DND-41 (cell line): ENCODE measurements around the gene HDAC7.

Source experiments
- ATAC-seq: fragments of 200-7000 bp; cut with Tn5 transposase; 3 replicates; pipeline ENCODE4 v1.9.1; 2021; ENCODE audit warnings: low read depth; ENCODE audit not compliant: insufficient read depth
- DNase-seq: peaks from one replicate; pipeline ENCODE4 v3.0.0-alpha.2; 2020
- H2AFZ ChIP-seq: 2 replicates; pipeline ENCODE4 v1.6.0; 2012; ENCODE audit warnings: low read depth, low read length
- H3K27ac ChIP-seq: 2 replicates; pipeline ENCODE4 v1.5.1; 2012; ENCODE audit warnings: low read length, inconsistent platforms
- H3K27me3 ChIP-seq: fragments of 200-600 bp; sonication (generic); 2 replicates; pipeline ENCODE4 v1.6.0; 2012; ENCODE audit warnings: low read length, mild to moderate bottlenecking, inconsistent platforms; ENCODE audit not compliant: insufficient read depth, poor library complexity
- H3K36me3 ChIP-seq: 2 replicates; pipeline ENCODE4 v1.5.1; 2012; ENCODE audit warnings: low read length, inconsistent platforms; ENCODE audit not compliant: insufficient read depth
- H3K4me1 ChIP-seq: 2 replicates; pipeline ENCODE4 v1.5.1; 2012; ENCODE audit warnings: mild to moderate bottlenecking, low read length; ENCODE audit not compliant: insufficient read depth
- H3K4me2 ChIP-seq: 2 replicates; pipeline ENCODE4 v1.6.0; 2012; ENCODE audit warnings: mild to moderate bottlenecking, moderate library complexity, low read length, inconsistent platforms; ENCODE audit not compliant: insufficient read depth
- H3K4me3 ChIP-seq, 2 experiments: fragments of 200-600 bp in 1 of 2; shearing (Covaris generic) in 1 of 2; 2 replicates each; pipeline ENCODE4 v1.5.1; 2012 to 2016; ENCODE audit warnings: inconsistent platforms in 2 of 2, low read length in 2 of 2, mild to moderate bottlenecking in 2 of 2, low read depth in 1 of 2, moderate library complexity in 1 of 2
- H3K79me2 ChIP-seq: 2 replicates; pipeline ENCODE4 v1.6.0; 2012; ENCODE audit warnings: low read length, inconsistent platforms; ENCODE audit not compliant: insufficient read depth
- H3K9ac ChIP-seq: 2 replicates; pipeline ENCODE4 v1.6.0; 2012; ENCODE audit warnings: low read depth, mild to moderate bottlenecking, inconsistent platforms, low read length, moderate library complexity
- H3K9me3 ChIP-seq: 2 replicates; pipeline ENCODE4 v1.5.1; 2012; ENCODE audit warnings: low read length, moderate library complexity, mild to moderate bottlenecking, inconsistent platforms; ENCODE audit not compliant: insufficient read depth, severe bottlenecking
- H4K20me1 ChIP-seq: 2 replicates; pipeline ENCODE4 v1.6.0; 2012; ENCODE audit warnings: low read length; ENCODE audit not compliant: insufficient read depth
- EZH2 ChIP-seq: IDR thresholded peaks from 3 replicates; pipeline ENCODE4 v1.6.1; 2012; ENCODE audit warnings: borderline replicate concordance, low read depth, mild to moderate bottlenecking, moderate library complexity, low read length, inconsistent platforms; ENCODE audit not compliant: severe bottlenecking
- TF ChIP-seq, protein P1 (sequence below): IDR thresholded peaks from 2 replicates; pipeline ENCODE4 v1.5.1; 2012; ENCODE audit warnings: borderline replicate concordance, low read length, moderate library complexity, mild to moderate bottlenecking; ENCODE audit not compliant: poor library complexity, severe bottlenecking; ENCODE audit errors: extremely low read depth

Gene HDAC7

DNA sequence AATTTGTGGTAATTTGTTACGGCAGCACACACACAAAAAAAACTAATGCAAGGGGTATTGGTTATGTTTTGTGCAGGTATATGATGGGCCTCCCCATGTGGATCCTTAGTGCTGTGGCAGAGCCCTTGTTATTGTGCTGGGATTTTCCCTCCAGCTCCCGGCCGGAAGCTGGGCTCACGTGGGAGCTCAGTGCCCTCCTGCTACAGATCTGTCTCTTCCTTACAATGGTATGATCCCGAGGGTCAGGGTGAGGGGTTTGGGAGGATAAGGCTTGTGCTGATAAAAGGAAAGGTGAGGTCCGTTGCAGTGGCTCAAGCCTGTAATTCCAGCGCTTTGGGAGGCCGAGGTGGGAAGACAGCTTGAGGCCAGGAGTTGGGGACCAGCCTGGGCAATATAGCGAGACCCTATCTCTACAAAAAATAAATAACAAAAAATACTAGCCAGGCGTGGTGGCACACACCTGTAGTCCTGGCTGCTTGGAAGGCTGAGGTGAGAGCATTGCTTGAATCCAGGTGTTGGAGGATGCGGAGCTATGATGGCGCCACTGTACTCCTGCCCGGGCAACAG lies 47.5 kb downstream of the HDAC7 start:
- Histone ChIP-seq H4K20me1 (no peaks in the 10 kb centered on the region; the same call in 1 of the 2 replicates), H3K4me2 (no peak overlapping the region), H2AFZ (no peak overlapping the region), H3K4me1 (peaks cover 21% of the 10 kb centered on the region), H3K9me3 (no peaks in the 10 kb centered on the region), H3K9ac (no peak overlapping the region), H3K4me3 (no peak overlapping the region), H3K27ac (no peak overlapping the region), H3K36me3 (no peaks in the 10 kb centered on the region), H3K27me3 (peaks cover 17% of the 10 kb centered on the region), H3K79me2 (no peaks in the 10 kb centered on the region)
- ATAC-seq (no peak), DNase-seq (no peak)
- no peak for TF ChIP-seq EZH2
- TF ChIP-seq, protein P1, sequence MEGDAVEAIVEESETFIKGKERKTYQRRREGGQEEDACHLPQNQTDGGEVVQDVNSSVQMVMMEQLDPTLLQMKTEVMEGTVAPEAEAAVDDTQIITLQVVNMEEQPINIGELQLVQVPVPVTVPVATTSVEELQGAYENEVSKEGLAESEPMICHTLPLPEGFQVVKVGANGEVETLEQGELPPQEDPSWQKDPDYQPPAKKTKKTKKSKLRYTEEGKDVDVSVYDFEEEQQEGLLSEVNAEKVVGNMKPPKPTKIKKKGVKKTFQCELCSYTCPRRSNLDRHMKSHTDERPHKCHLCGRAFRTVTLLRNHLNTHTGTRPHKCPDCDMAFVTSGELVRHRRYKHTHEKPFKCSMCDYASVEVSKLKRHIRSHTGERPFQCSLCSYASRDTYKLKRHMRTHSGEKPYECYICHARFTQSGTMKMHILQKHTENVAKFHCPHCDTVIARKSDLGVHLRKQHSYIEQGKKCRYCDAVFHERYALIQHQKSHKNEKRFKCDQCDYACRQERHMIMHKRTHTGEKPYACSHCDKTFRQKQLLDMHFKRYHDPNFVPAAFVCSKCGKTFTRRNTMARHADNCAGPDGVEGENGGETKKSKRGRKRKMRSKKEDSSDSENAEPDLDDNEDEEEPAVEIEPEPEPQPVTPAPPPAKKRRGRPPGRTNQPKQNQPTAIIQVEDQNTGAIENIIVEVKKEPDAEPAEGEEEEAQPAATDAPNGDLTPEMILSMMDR, result no peak

DNA sequence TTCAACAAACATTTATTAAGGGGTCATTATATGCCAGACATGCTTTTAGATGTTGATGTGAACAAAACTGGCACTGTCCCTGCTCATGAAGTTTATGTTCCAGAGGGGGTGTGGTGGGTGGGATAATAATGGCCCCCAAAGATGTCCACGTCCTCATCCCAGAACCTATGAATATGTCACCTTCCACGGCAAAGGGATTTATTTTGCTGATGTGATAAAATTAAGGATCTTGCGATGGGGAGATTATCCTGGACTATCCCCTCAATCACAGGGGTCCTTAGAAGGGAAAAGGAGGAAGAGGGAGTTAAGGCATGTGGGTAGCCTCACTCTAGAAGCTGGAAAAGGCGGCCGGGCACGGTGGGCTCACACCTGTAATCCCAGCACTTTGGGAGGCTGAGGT lies 48.4 kb downstream of the HDAC7 start:
- H3K9ac ChIP-seq, result no peak overlapping the region
- no peak overlapping the region for H2AFZ ChIP-seq
- no peaks in the 10 kb centered on the region; the same call in 1 of the 2 replicates for H4K20me1 ChIP-seq
- no peak overlapping the region for H3K4me2 ChIP-seq
- H3K36me3 ChIP-seq, result no peaks in the 10 kb centered on the region
- TF ChIP-seq EZH2, result no peak
- TF ChIP-seq, protein P1, result no peak
- no peak for ATAC-seq
- no peak overlapping the region for H3K4me3 ChIP-seq
- H3K27me3 ChIP-seq, result peaks cover 17% of the 10 kb centered on the region
- H3K4me1 ChIP-seq, result peaks cover 21% of the 10 kb centered on the region
- no peak overlapping the region for H3K27ac ChIP-seq
- no peaks in the 10 kb centered on the region for H3K9me3 ChIP-seq
- no peaks in the 10 kb centered on the region for H3K79me2 ChIP-seq
- no peak for DNase-seq

DNA sequence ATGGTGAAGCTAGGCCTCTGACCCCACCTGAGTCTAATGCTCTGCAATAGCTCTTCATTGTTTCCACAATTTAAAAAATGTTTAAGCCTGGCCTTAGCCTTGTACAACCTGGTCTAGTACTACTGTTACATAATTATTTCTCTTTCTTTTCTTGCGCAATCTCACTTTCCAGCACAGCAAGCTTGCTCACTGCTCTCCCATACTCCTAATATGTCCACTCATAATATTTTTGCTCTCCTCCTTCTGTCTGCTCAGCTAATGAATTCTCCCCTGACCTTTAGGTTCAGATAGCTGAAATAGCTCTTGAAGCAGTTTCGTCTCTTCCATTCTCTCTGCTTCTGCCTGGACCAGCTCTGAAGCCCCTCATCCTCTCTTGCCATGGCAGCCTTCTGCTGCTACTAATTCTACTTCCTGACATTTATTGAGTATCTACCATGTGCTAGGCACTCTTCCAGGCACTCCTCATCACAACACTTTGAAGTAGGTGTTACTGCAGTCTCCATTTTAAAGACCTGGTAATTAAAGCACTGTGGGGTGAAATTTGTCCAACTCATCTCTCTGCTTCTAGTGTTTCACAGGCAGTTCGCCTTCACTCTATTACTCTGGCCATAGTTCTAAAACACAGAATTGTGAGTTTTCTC lies 49.5 kb downstream of the HDAC7 start:
- no peak overlapping the region for H3K4me2 ChIP-seq
- H3K79me2 ChIP-seq, result no peaks in the 10 kb centered on the region
- peaks cover 17% of the 10 kb centered on the region for H3K27me3 ChIP-seq
- H3K27ac ChIP-seq, result no peak overlapping the region
- no peaks in the 10 kb centered on the region for H3K36me3 ChIP-seq
- no peak overlapping the region for H2AFZ ChIP-seq
- ATAC-seq (no peak), DNase-seq (no peak)
- H3K9me3 ChIP-seq, result no peaks in the 10 kb centered on the region
- no peak overlapping the region for H3K9ac ChIP-seq
- no peaks in the 10 kb centered on the region for H4K20me1 ChIP-seq
- TF ChIP-seq EZH2, result no peak
- TF ChIP-seq, protein P1, result no peak
- H3K4me1 ChIP-seq, result peaks cover 21% of the 10 kb centered on the region
- H3K4me3 ChIP-seq, result no peak overlapping the region
